K562 (cell line): ENCODE results near the gene RNU1-4. TPM values are rescaled to one million over a fixed set of nuclear protein-coding genes. Genes with fewer than 3 reads are reported as not detected.
"Not testable (repeated sequence)": the region's sequence is repeated elsewhere in the genome, so short reads cannot be mapped to it uniquely, and the experiment has no call there.

Experiments used
- ATAC-seq: fragments of 200-7000 bp; cut with Tn5 transposase; 3 replicates; pipeline ENCODE4 v1.9.1; 2020; ENCODE audit warnings: moderate library complexity
- BruUV-seq: library from RNA; stranded (reverse); fragments of 400-500 nt; replicated peaks from 2 replicates; lab custom pipeline; 2021; lab: Mats Ljungman, UMichigan
- CTCF ChIA-PET: fragments of 300-600 bp; formaldehyde crosslinking; extraction: SDS; loops from one replicate; lab custom pipeline; 2021; ENCODE audit warnings: low intra/inter-chr PET ratio; lab: Yijun Ruan, JAX
- POLR2A ChIA-PET: fragments of 300-600, 350-650 bp; sonication (Branson Sonifier 250); formaldehyde crosslinking; extraction: SDS; loops from one replicate; lab custom pipeline; 2021; ENCODE audit warnings: antibody characterized with exemption, inconsistent platforms; lab: Yijun Ruan, JAX
- DNase-seq, 4 experiments: peaks; one replicate each; pipeline versions ENCODE4 v3.0.0 to v3.0.0-alpha.2; 2011 to 2018; ENCODE audit warnings: low spot score in 3 of 4, mixed read lengths in 3 of 4; ENCODE audit errors: extremely low read depth in 1 of 4
- FAIRE-seq: peaks from 2 replicates; lab custom pipeline; 2011; peaks lifted over from hg19 to GRCh38; lab: Jason Lieb, UNC
- H2AFZ ChIP-seq: 2 replicates; pipeline ENCODE4 v1.6.0; 2011; ENCODE audit warnings: low read depth, low read length, control low read depth, inconsistent platforms
- H3K27ac ChIP-seq: fragments of 200-600 bp; 3 replicates; pipeline ENCODE4 v1.8.0; 2011; ENCODE audit warnings: low read depth, mild to moderate bottlenecking, control low read depth, inconsistent platforms, low read length, moderate library complexity, mixed read lengths; ENCODE audit errors: extremely low read depth
- H3K27me3 ChIP-seq, 2 experiments: fragments of 300-600 bp in 1 of 2; 2 replicates in 1 of 2; 3 replicates in 1 of 2; pipeline versions ENCODE4 v1.6.0 to v1.8.0; 2011; ENCODE audit warnings: inconsistent platforms in 2 of 2, low read length in 2 of 2, mild to moderate bottlenecking in 1 of 2, mixed read lengths in 1 of 2, moderate library complexity in 1 of 2; ENCODE audit not compliant: control insufficient read depth in 2 of 2, insufficient read depth in 2 of 2
- H3K36me3 ChIP-seq: fragments of 300-600 bp; 3 replicates; pipeline ENCODE4 v1.8.0; 2011; ENCODE audit warnings: mild to moderate bottlenecking, low read length, inconsistent platforms; ENCODE audit not compliant: control insufficient read depth, insufficient read depth
- H3K4me1 ChIP-seq, 2 experiments: fragments of 200-600 bp in 1 of 2; replicated peaks in 1 of 2; 2 replicates in 1 of 2; 3 replicates in 1 of 2; pipeline versions ENCODE4 v1.5.1 to v1.8.0; 2011; ENCODE audit warnings: inconsistent platforms in 2 of 2, low read length in 2 of 2, mild to moderate bottlenecking in 1 of 2, mixed read lengths in 1 of 2, moderate library complexity in 1 of 2; ENCODE audit not compliant: control insufficient read depth in 2 of 2, insufficient read depth in 2 of 2
- H3K4me2 ChIP-seq: 2 replicates; pipeline ENCODE4 v1.6.1; 2011; ENCODE audit warnings: low read length, control low read depth, inconsistent platforms, mixed read lengths; ENCODE audit not compliant: insufficient read depth
- H3K4me3 ChIP-seq: fragments of 200-600 bp; sonication (generic), shearing (Covaris generic); 2 replicates; pipeline ENCODE4 v1.5.1; 2016; ENCODE audit warnings: control low read depth, inconsistent platforms
- H3K79me2 ChIP-seq: fragments of 200-600 bp; 3 replicates; pipeline ENCODE4 v1.8.0; 2011; ENCODE audit warnings: low read length, inconsistent platforms; ENCODE audit not compliant: control insufficient read depth, insufficient read depth
- H3K9ac ChIP-seq, 2 experiments: 2 replicates each; pipeline versions ENCODE4 v1.6.0 to v1.6.1; 2011; ENCODE audit warnings: low read depth in 2 of 2, low read length in 2 of 2, control low read depth in 1 of 2, inconsistent platforms in 1 of 2, mild to moderate bottlenecking in 1 of 2, mixed read lengths in 1 of 2; ENCODE audit not compliant: insufficient read depth in 1 of 2
- H3K9me1 ChIP-seq: one replicate; pipeline ENCODE4 v1.6.0; 2011; ENCODE audit warnings: inconsistent platforms, mild to moderate bottlenecking, low read length, moderate library complexity; ENCODE audit not compliant: control insufficient read depth, insufficient read depth
- H3K9me3 ChIP-seq: replicated peaks from 2 replicates; pipeline ENCODE4 v1.5.1; 2011; ENCODE audit warnings: low read depth, low read length, inconsistent platforms; ENCODE audit not compliant: control insufficient read depth, insufficient read depth
- H4K20me1 ChIP-seq: replicated peaks from 2 replicates; pipeline ENCODE4 v1.6.1; 2011; ENCODE audit warnings: low read length, inconsistent platforms, mixed read lengths; ENCODE audit not compliant: control insufficient read depth, insufficient read depth
- CBFA2T2 ChIP-seq: fragments of 450-650 bp; conservative IDR thresholded peaks from 2 replicates; pipeline ENCODE4 v1.6.1; 2017; ENCODE audit warnings: mild to moderate bottlenecking
- CBFA2T3 ChIP-seq: fragments of 450-650 bp; IDR thresholded peaks from 2 replicates; pipeline ENCODE4 v1.6.1; 2017
- MAZ ChIP-seq, 2 experiments: fragments of 450-650 bp in 1 of 2; sonication (generic) in 1 of 2; formaldehyde crosslinking; IDR thresholded peaks in 1 of 2; conservative IDR thresholded peaks in 1 of 2; 2 replicates each; pipeline versions ENCODE4 v1.4.0 to v1.5.0; 2020; ENCODE audit warnings: mild to moderate bottlenecking in 1 of 2, missing genetic modification reagents in 1 of 2
- MYC ChIP-seq, 2 experiments: fragments of 250-450 bp in 1 of 2; sonication (Bioruptor Pico) in 1 of 2; IDR thresholded peaks; 2 replicates each; pipeline versions ENCODE4 v1.5.1 to v1.6.1; 2012 to 2021; ENCODE audit warnings: low read depth in 2 of 2, borderline replicate concordance in 1 of 2, improper control_type of control experiment in 1 of 2, low read length in 1 of 2, mild to moderate bottlenecking in 1 of 2, moderate library complexity in 1 of 2
- STAG1 ChIP-seq: sonication (generic); formaldehyde crosslinking; IDR thresholded peaks from 2 replicates; pipeline ENCODE4 v1.5.0; 2020; ENCODE audit warnings: missing genetic modification reagents, borderline replicate concordance
- TAL1 ChIP-seq: fragments of 450-650 bp; IDR thresholded peaks from 2 replicates; pipeline ENCODE4 v1.6.1; 2016; ENCODE audit warnings: mild to moderate bottlenecking
- TEAD4 ChIP-seq, 2 experiments: sonication (generic) in 1 of 2; formaldehyde crosslinking in 1 of 2; IDR thresholded peaks; 2 replicates each; pipeline versions ENCODE4 v1.6.1 to v1.8.0; 2012 to 2022; ENCODE audit warnings: borderline replicate concordance in 1 of 2, inconsistent platforms in 1 of 2, low read length in 1 of 2, mild to moderate bottlenecking in 1 of 2, missing genetic modification reagents in 1 of 2
- ZNF644 ChIP-seq: fragments of 200-800 bp; sonication (Bioruptor generic); IDR thresholded peaks from 2 replicates; pipeline ENCODE4 v1.6.1; 2016; ENCODE audit warnings: low read depth, missing genetic modification characterization, missing compliant biosample characterization
- WGBS: fragments of 100-300 bp; shearing (Covaris generic); methylation state at CpG from one replicate; pipeline ENCODE4 v1.1.6; 2016; ENCODE audit warnings: low coverage, mixed read lengths; ENCODE audit not compliant: insufficient coverage; ENCODE audit errors: missing lambda C conversion rate; 5-methylcytosine and 5-hydroxymethylcytosine counted together
- in situ Hi-C: fragments of 300-500 bp; cut with MboI; formaldehyde crosslinking; loops from 4 replicates; pipeline ENCODE4 v1.15.0; 2018; ENCODE audit warnings: inconsistent platforms, mixed read lengths
- intact Hi-C: fragments of 100-400 bp; cut with micrococcal nuclease; formaldehyde crosslinking; loops from 2 replicates; pipeline ENCODE4 v1.14.2; 2022
- polyA plus RNA-seq, 8 experiments: library from polyadenylated mRNA; depleted of rRNA in 4 of 8; stranded (reverse) in 5 of 8; unstranded in 3 of 8; fragments of >200 nt; fragmentation: Nextera tagmentation in 2 of 8; fragmentation: Illumina TruSeq in 1 of 8; extraction: Ambion mirVana in 2 of 8; extraction: Trizol in 1 of 8; gene quantifications; 2 replicates each; pipeline versions ENCODE4 v1.2.1 to v1.2.3, GENCODE V29; 2011 to 2014; ENCODE audit warnings: inconsistent platforms in 1 of 8, missing spikeins in 1 of 8
- total RNA-seq, 7 experiments: library from RNA; depleted of rRNA in 6 of 7; stranded (reverse); fragments of >200 nt in 6 of 7; fragmentation: Illumina TruSeq in 2 of 7; extraction: Trizol in 2 of 7; gene quantifications; 2 replicates each; pipeline versions ENCODE4 v1.2.1 to v1.2.3, GENCODE V29; 2011 to 2021; ENCODE audit warnings: low replicate concordance in 1 of 7
- TF ChIP-seq, protein P1 (sequence below): fragments of 200-800 bp; sonication (Bioruptor generic); IDR thresholded peaks from 2 replicates; pipeline ENCODE4 v1.6.1; 2017; ENCODE audit warnings: missing genetic modification characterization, missing compliant biosample characterization
- TF ChIP-seq, protein P2 (sequence below): fragments of 250-450 bp; sonication (Bioruptor Pico); IDR thresholded peaks from 2 replicates; pipeline ENCODE4 v1.9.0; 2021; ENCODE audit warnings: mild to moderate bottlenecking, inconsistent platforms

RNU1-4 gene
- total and polyA plus RNA-seq, 9 of the 15 experiments (the other 6 are each of a cell fraction or from before 2014, with no cell fraction given): under 0.01 to 32,823 (median 2,538) TPM; not detected in 4

DNA sequence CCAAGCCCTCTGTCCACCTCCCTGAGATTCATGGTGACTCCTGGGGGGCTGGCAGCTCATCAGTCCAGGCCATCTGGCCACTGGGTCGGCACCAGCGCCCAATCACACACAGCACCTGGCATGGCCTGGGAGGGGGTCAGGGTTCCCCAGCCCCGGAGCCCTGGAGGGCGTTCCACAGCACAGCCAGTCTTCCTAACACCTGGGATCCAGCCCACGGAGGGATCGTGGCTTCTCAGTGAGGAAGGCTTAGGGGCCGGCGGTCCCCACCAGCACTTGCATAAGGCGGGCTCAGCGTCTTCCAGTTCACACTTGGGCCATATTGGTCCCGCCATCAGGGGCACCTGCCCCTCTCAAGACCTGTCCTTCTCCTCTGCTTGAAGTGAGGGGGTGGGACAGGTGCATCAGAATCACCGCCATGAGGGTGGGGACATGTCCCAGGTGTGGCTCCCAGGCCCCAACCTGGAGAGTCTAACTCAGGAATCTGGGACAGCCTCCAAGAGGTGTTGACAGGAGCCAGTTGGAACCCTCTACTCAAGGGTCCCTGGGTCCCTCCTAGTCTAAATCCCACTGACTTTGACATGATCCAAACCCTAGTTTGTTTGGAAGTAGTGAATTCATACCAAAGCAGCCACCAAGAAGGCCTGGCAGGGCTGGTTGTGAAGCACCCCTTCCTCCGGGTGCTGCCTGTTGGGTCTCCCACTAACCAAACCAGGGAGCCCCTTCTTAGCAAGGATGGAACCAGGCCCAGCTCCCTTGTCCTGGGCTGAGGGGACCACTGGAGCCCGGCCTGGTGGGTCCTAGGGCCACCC lies 22.0 kb upstream of the RNU1-4 start:
- H3K27ac ChIP-seq; FAIRE-seq; in situ Hi-C loops; intact Hi-C loops; H2AFZ ChIP-seq; H3K4me2 ChIP-seq; H3K9me3 ChIP-seq; BruUV-seq; H3K79me2 ChIP-seq; H3K9me1 ChIP-seq; H3K36me3 ChIP-seq; H4K20me1 ChIP-seq; CTCF ChIA-PET; H3K4me3 ChIP-seq; H3K27me3 ChIP-seq; TF ChIP-seq TEAD4 (CRISPR knock-in tag; IDR thresholded peaks at IDR 0.05; ENCODE audit: borderline replicate concordance); MYC (IDR thresholded peaks at IDR 0.05; ENCODE audit: low read depth, low read length): not testable (repeated sequence)
- ATAC-seq (peak; percentile 41), DNase-seq (peak; percentile 34 to 76 (median 64))
- TF ChIP-seq, protein P1, sequence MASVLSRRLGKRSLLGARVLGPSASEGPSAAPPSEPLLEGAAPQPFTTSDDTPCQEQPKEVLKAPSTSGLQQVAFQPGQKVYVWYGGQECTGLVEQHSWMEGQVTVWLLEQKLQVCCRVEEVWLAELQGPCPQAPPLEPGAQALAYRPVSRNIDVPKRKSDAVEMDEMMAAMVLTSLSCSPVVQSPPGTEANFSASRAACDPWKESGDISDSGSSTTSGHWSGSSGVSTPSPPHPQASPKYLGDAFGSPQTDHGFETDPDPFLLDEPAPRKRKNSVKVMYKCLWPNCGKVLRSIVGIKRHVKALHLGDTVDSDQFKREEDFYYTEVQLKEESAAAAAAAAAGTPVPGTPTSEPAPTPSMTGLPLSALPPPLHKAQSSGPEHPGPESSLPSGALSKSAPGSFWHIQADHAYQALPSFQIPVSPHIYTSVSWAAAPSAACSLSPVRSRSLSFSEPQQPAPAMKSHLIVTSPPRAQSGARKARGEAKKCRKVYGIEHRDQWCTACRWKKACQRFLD: 0 out of 2 replicates have a peak, but pooled peaks have one; percentile 4
- TF ChIP-seq TAL1: peak; percentile 42
- peak; percentile 18; the same call in 1 of the 2 replicates for TF ChIP-seq ZNF644 (tag)
- peak; percentile 13 for TF ChIP-seq TEAD4 (IDR thresholded peaks at IDR 0.05; ENCODE audit: low read length)
- TF ChIP-seq STAG1 (CRISPR knock-in tag): peak; percentile 19; the same call in 1 of the 2 replicates
- peak; percentile 53; the same call in 1 of the 2 replicates for TF ChIP-seq CBFA2T3
- TF ChIP-seq CBFA2T2: peak; percentile 51; the same call in 1 of the 2 replicates
- TF ChIP-seq MAZ (CRISPR knock-in tag; conservative IDR thresholded peaks at IDR 0.05 in 1 of 2, IDR thresholded peaks at IDR 0.05 in 1 of 2): peak in 1 of 2 experiments; percentile 11; a peak in 1 of 4 replicates
- 0 out of 2 replicates have a peak, but pooled peaks have one; percentile 56 for TF ChIP-seq MYC (CRISPR knock-in tag; IDR thresholded peaks at IDR 0.05; ENCODE audit: borderline replicate concordance, low read depth)
- TF ChIP-seq, protein P2, sequence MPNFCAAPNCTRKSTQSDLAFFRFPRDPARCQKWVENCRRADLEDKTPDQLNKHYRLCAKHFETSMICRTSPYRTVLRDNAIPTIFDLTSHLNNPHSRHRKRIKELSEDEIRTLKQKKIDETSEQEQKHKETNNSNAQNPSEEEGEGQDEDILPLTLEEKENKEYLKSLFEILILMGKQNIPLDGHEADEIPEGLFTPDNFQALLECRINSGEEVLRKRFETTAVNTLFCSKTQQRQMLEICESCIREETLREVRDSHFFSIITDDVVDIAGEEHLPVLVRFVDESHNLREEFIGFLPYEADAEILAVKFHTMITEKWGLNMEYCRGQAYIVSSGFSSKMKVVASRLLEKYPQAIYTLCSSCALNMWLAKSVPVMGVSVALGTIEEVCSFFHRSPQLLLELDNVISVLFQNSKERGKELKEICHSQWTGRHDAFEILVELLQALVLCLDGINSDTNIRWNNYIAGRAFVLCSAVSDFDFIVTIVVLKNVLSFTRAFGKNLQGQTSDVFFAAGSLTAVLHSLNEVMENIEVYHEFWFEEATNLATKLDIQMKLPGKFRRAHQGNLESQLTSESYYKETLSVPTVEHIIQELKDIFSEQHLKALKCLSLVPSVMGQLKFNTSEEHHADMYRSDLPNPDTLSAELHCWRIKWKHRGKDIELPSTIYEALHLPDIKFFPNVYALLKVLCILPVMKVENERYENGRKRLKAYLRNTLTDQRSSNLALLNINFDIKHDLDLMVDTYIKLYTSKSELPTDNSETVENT (CRISPR knock-in tag): 0 out of 2 replicates have a peak, but pooled peaks have one; percentile 26
- 31% methylated on average over 14 of the region's 14 CpGs for WGBS
- Histone ChIP-seq H3K9ac (peak overlapping the region in 1 of 2 experiments; percentile 78; a peak in 2 of 4 replicates), H3K4me1 (peaks cover 10 to 39% of the 10 kb centered on the region in 2 experiments; a peak in 4 of 5 replicates)
- POLR2A ChIA-PET: interaction anchor here (0.8 to 1.8 kb wide), 4 partner anchors 9 to 31 kb away, joined by 3 to 11 read pairs (median 4); no protein-coding TSS in a partner anchor
